DMS153 (cell line): Measurements from ENCODE around the gene ARHGAP22.

Source experiments
- DNase-seq: peaks from one replicate; lab custom pipeline; 2025; lab: John Stamatoyannopoulos, UW

The ARHGAP22 gene

DNA sequence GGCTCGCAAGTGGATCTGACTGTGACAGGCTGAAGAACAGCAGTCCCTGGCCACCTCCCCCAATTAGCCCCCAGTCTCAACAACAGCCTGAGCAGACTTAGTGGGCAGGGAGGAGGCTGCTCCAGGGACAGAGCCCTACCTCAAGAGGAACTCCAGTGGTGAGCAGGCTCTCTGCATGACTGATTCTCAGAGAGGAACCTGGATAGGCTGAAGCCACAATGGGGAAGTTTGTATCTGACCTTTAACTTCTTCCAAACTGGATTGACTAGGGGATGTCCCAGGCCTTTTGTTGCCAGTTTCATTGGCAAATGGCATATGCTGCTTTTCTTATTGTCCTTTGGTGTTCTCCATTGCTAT is 93.0 kb downstream of the ARHGAP22 start:
- DNase-seq, result no peak

DNA sequence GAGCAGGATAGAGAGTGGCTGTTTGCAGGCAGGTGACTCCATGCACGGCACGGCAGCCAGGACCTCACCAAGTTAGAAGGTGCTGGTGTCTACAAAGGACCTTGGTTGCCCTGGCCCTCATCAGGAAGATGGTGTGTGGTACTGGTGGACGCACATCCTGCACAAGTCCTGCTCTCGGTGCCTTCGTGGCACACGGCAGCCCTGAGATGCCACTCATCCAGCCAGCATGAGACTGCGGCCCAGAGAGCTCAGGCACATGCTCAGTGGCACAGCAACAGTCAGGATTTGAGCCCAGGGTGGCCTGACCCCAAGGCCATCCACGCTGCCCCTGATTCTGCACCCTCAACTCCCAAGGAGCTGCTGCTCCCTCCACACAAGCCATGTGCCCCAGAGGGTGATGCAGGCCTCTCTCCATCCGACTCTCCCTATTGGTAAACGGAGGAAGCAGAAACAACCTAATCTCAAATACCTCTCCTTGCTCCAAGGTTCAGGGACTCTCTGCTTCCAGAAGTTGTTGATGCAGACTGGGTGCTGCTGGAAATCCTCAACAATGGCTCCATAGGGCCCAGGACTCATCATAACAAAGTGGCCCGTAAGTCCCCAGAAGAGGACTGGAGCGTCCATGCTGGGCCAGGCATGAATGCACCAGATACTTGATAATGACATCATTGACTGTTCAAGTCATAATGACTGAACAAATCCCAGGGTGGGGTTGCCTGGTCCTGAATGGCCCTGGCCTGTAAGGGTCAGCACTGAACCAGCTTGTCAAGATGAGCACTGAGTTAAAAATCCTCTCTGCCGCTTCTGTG is 93.6 kb downstream of the ARHGAP22 start:
- DNase-seq, result no peak

DNA sequence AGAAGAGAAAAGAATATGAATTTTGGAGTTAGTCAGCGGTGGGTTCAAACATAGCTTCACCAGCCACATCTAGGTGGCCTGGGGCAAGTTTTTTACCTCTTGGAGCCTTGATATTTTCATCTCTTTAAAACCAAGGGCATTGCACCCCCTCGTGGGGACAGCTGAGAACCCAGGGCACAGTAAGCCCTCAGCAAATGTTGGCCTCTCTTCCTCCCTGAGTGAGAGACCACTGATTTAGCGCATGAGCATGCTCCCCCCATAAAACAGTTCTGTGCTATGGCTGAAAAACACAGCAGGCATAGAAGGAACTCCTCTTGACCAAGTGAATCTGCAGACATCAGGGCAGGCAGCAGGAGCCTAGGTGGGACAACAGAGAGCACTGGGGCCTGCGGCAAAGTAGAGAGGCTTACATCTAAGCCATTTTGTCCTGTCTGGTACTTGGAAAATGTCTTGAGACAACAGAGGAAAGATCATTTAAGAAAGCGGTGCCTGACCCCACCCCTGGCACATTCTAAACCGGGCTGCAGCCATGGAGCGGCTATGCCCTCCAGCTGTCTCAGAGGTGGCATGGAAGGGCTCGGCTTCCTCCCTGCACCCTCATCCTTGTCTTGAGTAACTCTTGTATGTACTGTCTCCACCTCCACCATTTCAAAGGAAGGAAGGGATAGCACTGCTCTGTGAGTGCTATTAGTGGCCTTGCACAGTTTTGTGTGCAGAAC is 94.7 kb downstream of the ARHGAP22 start:
- DNase-seq, result no peak

DNA sequence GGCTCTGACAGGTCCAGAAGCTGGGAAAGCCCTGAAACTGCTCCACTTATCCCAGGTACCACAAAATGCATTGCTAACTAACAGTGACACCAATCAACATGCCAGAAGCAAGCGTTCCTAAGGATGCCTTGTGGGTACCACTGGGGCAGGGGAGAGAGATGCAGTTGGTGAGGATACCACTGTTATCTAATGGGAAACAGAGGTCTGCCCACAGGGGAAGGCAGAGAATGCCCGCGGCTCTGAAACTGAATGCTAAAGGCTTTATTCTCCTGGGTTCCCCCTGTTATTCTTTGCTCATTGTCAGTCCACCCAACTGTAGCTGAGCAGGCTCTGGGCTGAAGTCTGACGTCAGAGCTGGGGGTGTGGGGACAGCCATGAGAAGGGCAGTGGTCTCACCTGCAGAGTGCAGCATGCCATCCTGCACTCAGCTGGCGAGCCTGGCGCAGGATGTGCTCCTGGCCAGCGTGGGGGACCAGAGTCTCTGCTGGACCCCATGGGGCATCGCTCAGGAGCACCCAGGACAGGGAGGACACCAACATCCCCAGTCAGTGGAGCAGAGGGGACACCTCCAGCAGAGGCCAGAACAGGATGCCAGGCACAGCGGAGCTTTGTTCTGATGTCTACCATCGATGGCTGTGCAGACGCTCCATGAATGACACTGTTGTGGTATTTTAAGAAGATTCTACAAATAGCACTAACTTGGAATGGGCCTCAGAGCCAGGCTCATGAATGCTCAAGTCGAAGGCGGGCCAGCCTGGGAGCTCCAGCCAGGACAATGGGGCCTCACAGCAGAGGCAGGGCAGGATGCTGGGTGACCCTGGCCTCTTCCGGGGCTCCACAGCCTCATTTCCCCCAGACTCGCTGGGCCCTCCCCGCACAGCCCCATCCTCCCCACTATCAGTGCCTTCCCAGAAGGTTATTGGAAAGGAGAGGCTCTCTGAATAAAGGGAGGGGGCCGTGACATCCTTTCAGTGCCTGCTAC is 95.8 kb downstream of the ARHGAP22 start:
- DNase-seq, result no peak

DNA sequence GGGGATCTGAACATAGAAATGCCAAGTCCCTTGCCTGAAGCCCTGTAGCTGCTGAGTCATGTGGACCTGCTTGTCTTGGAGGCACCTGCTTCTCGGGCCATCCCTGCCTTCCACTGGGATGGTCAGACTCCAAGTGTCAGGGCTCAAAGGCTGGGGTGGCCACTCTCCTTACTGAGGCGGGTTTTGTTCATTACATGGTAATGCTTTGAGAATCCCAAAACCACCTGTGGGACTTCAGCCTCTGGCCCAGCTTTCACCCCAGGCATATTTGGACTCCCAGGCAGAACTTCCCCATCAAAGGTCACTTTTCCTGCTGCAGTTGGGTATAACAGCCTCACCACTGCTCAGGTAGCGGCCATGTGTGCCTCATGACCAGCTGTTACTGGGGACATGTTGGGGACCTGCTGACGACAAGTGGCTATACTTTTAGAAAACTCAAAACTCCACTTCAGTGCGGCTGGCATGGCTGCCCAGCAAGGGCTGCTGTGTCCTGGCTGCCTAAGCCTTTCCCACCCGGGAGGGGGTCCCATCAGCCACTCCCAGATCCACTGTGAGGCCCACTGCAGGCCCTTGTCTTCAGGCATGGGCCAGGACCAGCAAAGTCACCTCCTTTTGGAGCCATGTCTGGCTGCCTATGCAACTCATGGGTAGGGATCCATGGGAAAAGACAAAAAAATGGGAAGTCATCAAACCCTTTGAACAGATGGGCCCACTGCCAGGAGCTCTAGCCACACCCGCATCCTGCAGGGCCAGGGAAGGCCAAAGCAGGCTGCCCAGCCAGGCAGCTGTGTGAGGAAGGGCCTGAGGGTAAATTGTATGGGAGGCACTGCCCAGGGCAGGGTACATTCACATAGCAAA is 96.7 kb downstream of the ARHGAP22 start:
- DNase-seq, result no peak

DNA sequence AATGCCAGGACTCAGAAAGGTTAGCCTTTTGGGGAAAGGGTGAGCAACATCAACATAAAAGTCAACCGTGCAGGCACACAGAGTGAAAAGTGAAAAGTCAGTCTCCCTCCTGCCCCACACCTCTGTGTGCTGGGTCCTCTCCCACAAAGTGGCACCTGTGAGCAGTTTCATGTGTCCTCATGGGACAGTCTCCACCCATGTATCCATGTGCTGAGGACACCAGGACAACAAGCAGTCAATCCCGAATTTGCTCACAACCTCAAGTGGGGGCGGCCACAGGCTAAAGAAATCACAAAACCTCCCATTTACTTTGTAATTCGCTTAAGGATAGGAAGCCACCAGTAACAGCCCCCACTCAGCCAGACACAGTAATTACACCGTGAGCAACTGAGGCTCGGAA is 97.4 kb downstream of the ARHGAP22 start:
- no peak for DNase-seq

GRCh38 chr10:48506147-48506917 is 98.5 kb downstream of the ARHGAP22 start:
- no peak for DNase-seq

DNA sequence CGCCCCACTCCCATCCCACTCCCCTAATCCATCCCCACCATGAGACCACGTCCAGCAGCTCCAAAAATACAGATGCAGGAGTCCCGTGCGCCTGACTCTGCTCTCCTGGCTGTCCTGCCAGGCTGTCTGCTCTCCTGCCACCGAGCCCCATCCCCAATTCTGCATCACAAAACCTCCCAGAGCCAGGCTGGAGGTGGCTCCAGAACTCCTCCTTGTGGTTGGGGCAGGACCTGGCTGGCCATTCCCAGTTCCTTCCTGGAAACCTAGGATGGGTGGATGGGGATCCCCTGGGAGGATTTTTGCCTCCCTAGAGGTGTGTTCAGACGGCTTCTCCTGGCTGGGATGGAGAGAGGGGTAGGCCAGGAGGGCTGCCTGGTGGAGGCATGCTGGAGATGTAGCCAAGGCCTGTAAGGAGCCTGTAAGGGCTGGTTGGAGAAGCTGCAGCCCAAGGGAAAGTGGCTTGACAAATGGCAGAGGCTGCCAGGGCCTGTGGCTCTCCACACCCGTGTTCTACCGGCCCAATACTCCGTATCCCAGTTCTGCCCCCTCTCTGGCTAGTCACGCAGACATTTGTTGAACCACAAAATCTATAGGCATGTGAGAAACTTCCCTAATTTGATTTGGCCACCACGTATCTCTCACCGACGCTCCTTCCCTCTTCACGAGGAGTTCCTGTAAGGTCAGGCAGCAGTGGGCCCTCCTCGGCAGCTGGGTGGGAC is 99.3 kb downstream of the ARHGAP22 start:
- DNase-seq, result no peak

DNA sequence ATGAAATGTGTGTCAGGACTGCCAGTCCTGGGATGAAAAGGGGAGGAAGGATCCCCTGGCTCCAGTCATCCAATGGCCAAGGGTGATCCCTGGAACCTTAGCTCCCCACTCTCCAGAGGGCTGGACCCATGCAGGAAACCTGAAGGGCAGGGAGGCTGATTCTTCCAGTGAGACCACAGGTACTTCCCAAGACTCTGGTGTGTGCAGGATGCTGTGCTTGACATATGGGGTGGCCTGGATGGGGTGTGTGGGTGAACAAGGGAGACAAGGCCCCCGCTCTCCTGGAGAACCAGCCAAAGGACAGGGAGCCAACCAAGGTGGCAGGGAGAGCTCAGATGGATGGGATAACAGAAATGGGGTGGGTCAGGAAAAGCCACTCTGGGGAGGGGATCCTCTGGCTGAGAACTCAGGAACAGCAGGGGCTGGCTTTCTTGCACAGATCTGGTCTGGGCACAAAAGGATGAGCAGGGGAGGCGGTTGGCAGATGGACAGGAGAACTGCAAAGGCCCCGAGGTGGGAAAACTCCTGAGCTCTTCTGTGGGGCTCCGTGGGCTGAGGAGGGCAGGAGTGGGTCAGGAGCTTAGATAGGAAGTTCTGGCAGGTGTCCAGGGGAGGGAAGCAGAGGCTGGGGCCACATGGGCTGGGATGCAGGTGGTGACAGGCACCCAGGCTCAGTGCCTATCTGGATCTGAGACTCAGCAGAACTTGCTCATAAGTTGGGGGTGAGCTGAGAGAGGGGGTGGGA is 100.6 kb downstream of the ARHGAP22 start:
- no peak for DNase-seq

GRCh38 chr10:48503293-48503911 is 101.5 kb downstream of the ARHGAP22 start:
- no peak for DNase-seq

DNA sequence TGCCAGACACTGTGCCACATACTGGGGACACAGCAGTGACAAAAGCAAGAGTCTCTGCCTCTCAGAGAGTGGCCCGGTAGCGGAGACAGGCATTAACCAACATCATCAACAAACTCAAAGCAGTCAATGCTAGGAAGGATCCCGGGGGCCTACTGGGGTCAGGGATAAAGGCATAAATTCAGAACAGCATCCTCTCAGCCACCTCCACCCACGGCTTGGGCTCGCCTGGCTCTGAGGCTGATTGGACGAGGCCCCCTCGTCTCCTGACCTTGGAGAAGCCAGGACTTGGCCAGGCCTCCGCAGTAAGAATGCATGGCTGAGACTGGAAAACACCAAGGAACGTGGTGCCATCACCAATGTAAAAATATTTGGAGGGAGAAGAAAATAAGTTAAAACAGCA is 102.1 kb downstream of the ARHGAP22 start:
- DNase-seq, result no peak

GRCh38 chr10:48501787-48502771 is 102.8 kb downstream of the ARHGAP22 start:
- no peak for DNase-seq

DNA sequence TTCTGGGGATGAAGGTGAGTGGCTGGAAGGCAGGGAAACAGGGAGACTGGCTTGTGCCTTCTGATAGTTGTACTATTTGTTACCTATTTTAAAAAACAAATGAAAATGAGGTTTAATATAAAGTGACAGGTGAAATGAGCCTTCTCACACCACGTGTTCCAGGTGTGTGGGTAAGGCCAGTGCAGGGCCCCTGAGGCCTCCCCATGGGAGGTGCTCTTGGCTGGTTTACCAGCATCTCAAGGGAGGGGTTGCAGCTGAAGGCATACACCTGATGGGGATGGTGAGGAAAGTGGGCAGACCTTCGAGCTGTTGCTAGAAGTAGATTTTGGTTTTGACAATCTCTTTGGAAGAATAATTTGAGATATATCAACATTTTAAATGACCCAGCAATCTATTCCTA is 103.6 kb downstream of the ARHGAP22 start:
- no peak for DNase-seq

DNA sequence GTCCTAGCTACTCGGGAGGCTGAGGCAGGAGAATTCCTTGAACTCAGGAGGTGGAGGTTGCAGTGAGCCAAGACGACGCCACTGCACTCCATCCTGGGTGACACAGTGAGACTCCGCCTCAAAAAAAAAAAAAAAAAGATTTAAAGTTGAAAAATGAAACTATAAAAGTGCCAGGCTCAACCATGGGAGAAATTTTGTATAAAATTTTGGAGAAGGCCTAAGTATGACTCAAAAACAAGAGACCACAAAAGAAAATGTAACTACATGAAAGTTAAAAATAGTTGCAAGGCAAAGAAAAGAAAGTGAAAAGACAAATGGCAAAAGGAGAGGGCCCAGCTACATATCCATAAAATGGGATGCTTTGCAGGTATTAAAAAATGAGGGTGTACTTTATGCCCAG is 104.1 kb downstream of the ARHGAP22 start:
- no peak for DNase-seq

DNA sequence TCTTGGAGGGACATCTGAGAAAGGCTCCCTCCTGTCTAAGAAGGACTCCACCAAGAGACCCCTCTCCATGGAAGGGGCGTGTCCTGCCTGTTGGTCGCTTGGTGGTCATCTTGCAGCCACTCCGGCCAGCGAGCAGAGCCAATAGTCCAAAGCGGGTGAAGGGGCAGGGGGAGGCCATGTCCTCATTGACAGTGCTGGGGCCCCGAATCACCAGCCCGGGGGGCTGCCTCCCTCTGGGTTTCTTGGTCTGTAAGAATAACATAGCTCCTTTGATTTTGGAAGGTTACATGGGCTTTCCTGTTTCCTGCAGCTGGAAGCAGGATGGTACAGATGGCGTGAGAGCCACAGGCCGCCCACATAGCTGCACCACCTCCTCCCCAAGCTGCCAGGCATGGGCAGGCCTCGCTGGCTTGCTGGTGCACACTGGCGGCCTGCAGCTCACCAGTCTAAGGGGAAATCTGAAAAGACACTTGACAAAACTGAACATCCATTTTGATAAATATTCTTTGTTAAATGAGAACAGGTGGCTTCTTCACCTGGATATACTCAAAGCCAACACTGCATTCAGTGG is 105.8 kb downstream of the ARHGAP22 start:
- no peak for DNase-seq

GRCh38 chr10:48497780-48498770 is 106.8 kb downstream of the ARHGAP22 start:
- DNase-seq, result no peak
